NCI-H2081 (cell line): ENCODE measurements around the gene GNAT2.

ENCODE experiments used
- DNase-seq, 2 experiments: peaks; one replicate each; lab custom pipeline; 2025; lab: John Stamatoyannopoulos, UW

The GNAT2 gene

DNA sequence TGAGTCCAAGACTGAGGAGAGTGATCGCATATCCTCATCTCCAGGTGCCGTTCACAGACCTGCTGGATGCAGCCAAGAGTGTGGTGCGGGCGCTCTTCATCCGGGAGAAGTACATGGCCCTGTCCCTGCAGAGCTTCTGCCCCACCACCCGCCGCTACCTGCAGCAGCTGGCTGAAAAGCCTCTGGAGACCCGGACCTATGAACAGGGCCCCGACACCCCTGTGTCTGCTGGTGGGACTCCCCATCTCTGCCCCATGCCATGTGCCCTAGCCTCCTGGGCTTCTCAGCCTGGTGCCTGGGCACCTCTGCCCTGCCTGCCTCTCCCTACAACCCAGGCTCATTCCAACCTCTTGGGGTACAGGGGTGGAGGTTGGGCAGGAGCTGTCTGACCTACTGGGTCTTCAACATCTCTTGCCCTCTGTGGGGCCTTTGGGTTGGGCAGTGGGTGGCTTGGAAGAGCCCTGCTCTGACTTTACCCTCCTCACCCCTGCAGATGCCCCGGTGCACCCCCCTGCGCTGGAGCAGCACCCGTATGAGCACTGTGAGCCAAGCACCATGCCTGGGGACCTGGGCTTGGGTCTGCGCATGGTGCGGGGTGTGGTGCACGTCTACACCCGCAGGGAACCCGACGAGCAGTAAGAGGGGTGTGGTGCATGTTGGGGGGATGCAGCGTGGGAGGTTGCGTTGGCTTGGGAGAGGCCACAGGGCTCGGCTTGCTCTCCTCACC lies 7.4 kb upstream of the GNAT2 start:
- no peak for DNase-seq

DNA sequence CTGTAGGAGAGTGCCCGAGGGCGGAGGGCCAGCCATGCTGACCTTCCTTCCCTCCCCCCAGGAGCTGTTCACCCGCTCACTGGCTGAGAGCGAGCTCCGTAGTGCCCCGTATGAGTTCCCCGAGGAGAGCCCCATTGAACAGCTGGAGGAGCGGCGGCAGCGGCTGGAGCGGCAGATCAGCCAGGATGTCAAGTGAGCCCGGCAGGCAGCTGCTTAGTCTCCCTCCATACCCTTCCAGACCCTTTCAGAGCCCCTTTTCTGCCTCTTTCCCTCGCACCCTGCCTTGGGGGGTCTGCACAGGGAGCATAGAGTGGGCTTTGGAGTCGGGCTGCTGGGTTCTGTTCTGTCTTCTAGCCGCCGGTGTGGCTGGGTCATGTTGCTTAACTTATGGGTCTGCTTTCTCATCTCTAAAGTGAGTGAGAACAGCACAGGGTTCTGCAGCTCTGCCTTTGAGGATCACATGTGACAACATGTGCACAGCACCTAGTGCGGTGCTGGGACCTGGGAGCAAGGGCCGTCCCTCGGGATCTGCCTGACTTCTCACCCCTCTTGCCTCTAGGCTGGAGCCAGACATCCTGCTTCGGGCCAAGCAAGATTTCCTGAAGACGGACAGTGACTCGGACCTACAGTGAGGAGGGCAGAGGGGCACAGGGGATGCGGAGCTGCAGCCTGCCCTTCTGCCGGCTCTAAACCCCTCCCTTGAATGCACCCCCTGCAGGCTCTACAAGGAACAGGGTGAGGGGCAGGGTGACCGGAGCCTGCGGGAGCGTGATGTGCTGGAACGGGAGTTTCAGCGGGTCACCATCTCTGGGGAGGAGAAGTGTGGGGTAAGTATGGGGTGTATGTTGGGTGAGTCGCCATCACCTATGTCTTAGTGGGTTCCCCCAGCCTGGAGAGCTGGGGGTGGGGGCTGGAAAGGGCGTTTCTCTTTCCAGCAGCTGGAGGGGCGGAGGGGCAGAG lies 6.5 kb upstream of the GNAT2 start:
- no peak for DNase-seq

DNA sequence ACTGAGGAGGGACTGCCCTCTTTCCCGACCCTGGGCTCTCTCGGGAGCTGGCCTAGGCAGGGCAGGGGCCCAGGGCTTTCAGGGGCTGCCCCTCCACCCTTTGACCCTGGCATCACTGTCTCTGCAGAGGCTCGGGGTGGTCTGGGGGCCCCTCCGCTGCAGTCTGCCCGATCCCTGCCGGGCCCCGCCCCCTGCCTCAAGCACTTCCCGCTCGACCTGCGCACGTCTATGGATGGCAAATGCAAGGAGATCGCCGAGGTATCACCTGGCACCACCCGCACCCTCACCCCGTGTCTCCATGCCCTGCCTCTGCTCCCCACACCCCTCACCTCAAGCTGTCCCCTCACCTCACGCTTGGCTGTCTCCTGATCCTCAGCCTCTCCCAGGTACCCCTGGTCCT lies 5.8 kb upstream of the GNAT2 start:
- no peak for DNase-seq

DNA sequence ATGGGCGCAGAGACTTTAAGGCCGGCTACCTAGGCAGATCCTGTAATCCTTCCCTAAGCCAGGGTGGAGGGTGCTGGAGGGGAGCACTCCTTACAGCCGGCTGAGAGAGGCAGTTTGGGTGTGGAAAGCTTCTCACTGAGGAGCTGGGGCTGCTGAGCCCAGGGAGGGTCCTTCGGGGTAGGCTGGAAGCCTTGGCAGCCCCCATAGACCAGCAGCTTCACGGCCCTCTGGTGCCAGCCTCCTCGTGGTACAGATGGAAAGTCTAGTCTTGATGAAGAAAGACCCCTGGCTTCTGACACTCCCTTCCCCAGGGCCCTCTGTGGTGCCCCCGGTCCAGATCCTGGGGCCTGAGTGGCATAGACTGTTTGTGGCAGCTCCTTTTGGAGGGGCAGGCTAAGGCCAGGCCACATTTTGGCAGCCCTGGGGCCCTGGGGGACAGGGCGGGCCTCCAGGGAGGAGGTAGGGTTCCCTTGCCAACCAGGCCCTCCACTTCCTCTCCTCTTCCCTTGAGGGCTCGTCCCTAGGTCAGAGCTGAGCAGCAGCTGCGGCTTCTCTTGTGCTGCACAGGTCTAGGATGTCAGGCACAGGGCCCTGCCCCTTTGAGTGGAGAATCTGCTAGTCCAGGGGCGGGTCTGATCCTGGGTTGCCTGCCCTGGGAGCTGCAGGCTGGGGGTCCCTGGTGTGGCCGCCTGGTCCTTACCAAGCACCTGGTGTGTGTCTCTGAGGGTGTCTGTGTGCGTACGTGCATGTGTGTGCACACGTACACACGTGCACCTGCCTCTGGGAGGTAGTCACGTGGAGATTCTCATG lies 5.0 kb upstream of the GNAT2 start:
- no peak for DNase-seq

DNA sequence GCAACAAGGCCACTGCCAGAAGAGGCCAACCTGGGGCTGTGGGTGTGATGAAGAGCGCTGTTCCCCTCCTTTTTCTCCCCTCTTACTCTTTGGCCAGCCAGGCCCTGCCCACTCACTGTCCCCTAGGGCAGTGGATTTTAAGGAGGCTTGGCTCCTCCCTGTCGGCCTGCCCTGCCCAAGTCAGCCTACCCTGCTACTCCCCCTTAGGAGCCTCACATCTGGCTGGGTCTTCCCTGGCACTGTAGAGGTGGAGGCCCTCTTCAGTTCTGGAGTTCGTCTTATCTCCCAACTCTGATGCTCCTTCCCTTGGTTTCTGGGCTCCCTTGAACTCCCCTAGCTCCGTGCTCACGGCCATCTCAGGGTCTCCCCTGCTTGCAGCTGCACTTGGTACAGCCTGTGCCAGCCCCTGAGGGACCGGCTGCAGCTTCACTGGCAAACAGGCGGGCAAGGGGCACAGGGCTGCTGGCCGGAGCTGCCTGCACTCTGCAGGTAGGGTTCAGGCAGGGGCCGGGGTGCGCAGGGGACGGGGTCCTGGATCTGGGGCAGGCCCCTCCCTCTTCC lies 4.3 kb upstream of the GNAT2 start:
- DNase-seq, result no peak

DNA sequence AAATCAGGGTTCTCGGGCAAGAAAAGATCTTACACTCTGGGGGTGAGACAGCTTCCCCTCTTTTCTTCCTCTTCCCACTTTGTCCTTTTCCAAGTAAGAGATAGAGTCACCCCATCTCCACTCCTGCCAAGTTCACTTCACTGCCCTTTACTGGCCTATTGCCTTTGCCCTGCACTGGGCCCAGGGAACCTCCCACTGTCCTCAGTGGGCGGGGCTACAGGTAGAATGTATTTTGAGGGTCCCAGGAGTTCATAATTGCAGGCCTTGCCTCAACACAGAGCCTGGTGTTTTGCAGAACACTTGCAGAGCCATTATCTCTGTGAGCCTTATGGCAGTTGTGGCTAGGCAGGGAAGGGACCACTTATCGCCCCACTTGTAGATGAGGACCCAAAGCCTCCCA lies 3.5 kb upstream of the GNAT2 start:
- no peak for DNase-seq

DNA sequence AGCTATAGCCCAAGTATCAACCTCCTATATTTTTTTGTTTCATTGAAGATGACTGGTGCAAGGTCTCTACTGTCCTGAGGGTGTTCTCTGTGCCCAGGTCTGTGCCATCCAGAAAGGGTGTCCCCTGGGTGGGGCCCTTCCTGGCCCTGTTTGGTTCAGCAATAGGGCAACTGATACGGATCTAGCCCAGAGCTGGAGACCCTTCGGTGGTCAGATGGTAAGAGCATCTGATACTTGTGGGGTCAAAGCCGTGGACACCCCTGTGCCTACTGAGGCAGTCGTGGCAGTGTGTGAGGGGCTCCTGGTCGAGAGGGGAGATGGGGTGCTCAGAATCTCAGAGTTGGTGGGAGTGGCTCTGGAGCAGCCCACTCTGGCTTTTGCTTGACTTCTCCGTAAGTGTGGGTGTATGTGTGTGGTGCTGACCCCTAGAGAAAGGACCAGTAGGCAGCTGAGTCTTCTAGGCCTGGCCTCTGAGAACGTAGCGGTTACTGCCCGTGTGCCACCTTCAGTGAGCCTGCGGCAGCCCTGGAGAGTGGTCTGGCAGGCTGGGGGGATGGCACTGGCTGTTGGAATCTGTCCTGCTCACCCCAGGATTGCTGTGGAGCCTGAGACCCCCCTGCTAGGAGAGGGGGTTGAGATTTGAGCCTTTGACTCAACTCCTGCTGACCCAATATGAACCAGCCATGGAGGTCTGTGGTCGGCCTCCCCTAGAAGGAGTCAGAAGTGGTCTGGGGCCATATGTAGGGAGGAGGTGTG lies 2.9 kb upstream of the GNAT2 start:
- no peak for DNase-seq

DNA sequence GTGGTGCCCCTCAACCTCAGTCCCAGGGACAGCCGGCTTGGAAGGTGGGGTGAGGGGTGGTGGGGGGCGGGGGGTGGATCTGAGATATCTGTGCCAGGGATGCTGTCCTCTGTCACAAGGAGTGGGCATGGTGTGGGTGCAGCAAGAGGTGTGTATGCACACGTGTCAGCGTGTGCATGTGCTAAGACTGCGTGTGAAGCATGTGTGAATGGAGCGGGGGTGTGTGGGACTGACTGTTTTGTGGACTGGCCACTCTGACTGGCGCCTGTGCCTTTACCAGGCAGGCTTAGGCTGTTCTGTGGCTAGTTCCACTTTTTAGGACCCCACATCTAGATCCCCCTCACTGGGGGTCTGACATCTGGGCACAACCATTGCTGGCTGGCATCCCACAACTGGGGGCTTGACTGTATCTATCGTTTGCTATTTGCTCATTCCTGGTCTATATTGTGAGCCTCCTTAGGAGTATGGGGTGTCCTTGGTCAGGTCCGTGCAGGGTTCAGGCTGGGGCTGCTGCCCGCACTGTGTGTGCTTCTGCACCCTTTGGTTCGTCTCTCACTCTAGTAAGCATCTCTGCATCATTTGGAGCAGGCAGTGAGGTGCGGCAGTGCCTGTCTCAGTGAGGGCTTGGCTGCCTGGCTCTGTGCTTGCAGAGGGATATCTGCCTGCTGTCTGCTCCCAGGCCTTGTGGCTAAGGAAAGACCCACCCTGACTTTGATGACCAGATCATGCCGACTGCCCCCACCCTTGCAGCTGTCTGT lies 2.1 kb upstream of the GNAT2 start:
- no peak for DNase-seq

DNA sequence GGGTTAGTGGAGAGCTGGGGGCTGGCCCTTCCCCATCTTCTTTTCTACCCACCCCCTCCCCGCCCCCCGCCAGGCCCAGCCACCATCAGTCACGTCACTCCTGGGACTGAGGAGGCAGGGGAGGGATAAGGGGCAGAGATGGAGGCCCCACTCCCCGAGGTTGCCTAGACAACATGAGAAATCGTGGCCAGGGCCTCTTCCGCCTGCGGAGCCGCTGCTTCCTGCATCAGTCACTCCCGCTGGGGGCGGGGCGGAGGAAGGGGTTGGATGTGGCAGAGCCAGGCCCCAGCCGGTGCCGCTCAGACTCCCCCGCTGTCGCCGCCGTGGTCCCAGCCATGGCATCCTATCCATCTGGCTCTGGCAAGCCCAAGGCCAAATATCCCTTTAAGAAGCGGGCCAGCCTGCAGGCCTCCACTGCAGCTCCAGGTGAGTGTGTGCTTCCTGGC lies 1.4 kb upstream of the GNAT2 start:
- DNase-seq, result peak; percentile 87 to 89

DNA sequence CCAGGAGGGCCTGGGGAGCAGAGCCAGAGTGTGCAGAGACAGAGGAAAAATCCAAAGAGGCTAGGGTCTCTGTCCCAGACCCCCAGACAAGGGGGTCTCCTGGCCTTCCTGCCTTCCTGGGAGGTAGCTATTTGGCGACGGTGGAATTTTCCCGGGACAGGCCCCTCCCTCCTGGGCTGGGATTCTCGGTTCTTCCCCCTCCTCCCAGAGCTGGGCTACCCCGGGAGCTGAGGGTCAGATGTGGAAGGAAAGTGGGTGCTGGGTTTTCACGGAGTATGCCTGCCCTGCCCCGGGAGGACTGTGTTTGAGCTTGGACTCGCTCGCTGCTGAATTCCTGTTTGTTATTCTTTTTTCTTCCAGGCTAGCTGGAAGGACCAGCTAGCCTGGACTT lies 980 bp upstream of the GNAT2 start:
- DNase-seq, result no peak

DNA sequence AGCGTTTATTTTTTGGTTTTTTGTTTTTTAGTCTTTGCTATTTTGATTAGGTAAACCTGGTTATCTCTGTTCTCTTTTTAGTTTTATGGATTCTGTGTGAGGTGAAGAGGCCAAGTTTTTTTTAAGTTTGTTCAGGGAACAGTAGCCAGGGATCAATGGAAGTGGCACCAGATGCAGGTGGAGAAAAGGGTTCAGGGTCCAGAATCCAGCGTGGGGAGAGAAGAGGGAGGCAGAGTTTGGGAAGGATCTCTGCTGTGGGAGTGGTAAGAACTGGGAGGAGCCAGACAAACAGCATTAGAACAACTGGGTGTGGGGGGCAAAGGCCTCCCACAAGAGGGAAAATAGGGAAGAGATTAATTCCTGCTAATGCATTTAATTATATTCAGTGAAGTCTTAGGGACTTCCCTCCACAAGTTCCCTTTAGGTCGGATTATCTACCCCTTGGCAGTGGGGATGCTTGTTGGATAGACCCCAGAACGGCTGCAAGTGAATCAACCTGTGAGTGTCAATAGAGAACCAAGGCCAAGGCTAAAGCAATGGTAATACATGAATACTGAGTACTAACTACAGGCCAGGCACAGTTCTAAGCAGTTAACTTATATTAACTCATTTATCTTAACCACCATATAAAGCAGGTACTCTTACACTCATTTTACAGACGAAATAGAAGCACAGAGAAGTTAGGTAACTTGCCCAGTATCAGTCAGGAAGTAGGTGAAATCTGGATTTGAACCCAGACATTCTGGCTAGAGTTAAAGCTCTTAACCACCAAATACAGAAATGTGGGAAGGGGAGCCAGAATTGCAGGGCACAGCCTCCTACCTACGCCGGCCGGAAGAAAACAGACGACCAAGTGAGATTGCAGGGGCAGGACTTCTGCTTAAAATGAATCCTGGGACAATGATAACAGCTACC lies 498 bp downstream of the GNAT2 start:
- DNase-seq, result no peak

DNA sequence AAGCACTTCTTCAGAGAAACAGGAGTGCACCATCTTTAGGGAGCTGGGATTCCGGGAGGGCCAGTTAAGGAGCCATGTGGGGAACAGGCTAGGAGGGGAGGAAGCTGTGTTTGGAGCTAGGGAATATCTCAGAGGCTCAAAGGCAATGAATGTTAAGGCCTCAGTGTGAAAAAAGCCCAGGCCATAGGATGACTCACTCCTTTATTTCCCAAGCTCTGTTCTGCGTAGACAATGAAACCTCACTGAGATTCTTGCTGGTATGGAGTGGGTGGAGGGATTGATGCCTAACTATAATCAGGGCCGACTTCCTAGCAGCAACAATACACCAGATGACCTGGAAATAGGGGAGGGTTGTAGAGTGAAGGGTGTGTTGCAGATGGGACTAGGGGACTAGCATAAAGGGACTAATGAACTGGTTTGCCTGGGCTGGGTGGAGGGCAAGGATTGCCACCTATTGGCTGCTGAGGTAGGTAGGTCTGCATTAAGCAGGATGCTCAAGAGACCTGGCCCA lies 2.1 kb downstream of the GNAT2 start:
- DNase-seq, result no peak

DNA sequence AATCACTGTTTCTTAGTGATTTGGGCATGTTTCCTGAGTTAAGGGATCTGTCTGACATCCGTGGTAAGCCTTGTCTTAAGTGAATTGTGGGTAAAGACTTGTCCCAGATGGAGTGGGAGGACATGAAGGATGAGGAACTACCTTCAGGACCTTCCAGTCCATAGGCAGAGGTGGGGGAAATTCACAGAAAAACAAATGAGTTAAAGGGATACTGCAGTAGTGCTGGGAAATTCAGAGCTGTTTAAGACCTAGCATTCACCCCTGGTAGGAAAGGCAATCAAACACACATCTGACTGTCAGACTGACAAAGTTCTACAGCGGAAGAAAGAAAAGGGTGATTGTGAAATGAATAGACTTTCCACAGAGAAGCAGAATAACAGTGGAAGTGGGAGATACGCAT lies 3.0 kb downstream of the GNAT2 start:
- no peak for DNase-seq

DNA sequence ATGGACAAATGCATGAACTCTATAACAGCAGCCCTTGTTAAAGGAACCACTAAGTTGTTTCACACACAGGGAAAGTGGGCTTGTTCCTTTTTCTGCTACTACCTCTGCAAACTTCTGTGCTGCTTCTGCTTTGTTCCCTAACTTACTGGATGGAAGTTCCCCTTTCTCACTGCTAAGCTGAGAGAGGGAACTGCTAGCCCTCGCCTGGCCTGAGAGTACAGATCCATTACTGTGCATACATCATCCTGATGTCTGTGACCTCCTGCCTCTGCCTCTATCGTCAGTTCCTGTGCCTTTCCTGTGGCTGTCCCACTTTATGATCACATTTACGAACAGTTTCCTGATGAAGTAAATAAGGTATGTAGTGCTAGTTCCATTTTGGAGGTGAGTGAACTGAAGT lies 3.5 kb downstream of the GNAT2 start:
- DNase-seq, result no peak

DNA sequence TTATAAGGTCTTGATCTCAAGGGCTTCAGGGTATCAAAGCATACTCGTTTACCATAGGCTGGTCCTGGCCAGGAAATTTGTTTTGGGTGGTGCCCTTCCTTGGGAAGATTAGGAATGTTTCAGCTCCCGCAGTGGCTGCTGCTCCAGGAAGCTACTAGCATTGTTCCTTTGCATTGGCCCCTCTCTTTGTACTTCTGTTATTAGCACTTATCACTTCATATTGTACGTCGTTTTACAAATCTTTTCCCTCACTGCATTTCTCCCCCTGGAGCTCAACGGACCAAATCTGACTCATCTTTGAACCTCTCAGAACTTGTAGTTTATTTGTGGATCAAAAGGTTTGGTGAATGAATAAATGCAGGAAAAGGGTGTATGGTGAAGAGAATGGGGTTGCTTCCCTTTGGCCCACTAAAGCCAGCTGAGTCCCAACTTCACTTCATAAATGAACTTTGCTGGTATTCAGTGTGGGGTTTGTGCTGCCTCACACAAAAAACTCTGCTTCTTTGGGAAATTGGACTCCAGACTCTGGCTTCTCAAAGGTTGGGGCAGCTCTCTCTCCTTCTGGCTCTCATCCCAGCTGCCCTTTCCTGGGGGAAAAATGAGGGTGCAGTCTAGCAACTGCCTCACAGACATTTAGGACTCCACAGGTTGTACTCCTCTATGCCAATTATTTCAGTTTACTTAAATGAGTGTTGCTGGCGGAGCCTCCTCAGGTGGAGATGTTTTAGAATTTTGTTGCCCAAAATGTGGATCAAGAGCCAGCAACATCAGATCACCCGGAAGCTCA lies 5.9 kb downstream of the GNAT2 start:
- no peak for DNase-seq

DNA sequence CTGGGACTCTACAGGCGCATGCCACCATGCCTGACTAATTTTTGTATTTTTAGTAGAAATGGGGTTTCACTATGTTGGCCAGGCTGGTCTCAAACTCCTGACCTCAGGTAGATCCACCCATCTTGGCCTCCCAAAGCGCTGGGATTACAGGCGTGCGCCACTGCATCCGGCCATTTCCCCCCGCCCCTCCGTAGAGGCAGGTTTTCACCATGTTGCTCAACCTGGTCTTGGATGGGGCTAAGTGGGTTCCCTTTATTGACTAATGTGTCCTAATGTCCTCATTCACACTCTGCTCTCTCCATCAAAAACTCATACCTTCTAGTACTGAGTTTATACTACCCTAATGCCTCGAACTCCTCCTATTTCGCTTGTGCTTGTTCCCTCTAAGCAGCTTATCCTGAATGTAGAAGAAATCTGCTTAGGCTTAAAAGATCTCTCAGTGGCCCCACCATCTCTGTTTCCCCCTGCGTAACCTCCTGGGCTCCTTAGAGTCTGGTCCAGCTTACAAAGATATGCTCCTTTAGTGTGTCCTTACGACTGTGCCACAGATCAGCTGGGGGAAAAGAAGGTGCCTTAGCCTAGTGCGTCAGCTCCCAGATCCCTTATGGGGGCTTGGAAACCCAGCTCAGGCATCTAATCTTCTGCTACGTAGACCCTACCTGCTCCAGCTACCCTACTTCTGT lies 8.0 kb downstream of the GNAT2 start:
- no peak for DNase-seq

DNA sequence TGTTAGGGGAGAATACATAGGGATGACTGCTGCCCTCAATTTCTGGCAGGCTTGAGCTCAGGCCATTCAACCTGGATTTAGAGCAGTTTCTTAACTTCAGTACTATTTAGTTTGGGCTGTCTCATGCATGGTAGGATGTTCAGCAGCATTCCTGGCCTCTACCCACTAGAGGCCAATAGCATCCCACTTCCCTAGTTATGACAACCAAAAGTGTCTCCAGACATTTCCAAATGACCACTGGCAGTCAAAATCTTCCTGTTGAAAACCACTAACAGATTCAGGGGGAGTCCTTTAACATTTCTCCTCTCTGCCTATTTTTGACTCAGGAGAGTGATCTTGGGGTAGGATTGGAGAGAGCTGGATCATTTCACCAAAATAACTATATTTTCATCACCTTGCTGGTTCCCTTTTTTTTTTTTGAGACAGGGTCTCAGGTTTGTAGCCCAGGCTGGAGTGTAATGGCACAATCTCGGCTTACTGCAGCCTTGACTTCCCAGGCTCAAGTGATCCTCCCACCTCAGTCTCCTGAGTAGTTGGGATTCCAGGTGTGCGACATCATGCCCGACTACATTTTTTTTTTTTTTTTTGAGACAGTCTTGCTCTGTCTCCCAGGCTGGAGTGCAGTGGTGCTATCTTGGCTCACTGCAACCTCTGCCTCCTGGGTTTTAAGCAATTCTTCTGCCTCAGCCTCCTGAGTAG lies 8.7 kb downstream of the GNAT2 start:
- no peak for DNase-seq
